GM18505 (cell line): Measurements from ENCODE around the gene OTOS.

Experiments used
- ATAC-seq: cut with Tn5 transposase; IDR thresholded peaks from one replicate; pipeline ENCODE4 v1.9.1; 2021; ENCODE audit not compliant: unreplicated experiment
- POLR2A ChIP-seq: IDR thresholded peaks from 4 replicates; pipeline ENCODE4 v1.6.1; 2011; ENCODE audit warnings: borderline replicate concordance; ENCODE audit not compliant: insufficient read depth, insufficient read length; ENCODE audit errors: extremely low read depth

Gene OTOS

GRCh38 chr2:240131941-240132650 is 8.4 kb downstream of the OTOS start:
- TF ChIP-seq POLR2A: no peak
- ATAC-seq: no peak

GRCh38 chr2:240131296-240131695 is 9.2 kb downstream of the OTOS start:
- no peak for TF ChIP-seq POLR2A
- no peak for ATAC-seq

- TF ChIP-seq POLR2A: no peak
- ATAC-seq: no peak
Measured at GRCh38 chr2:240130393-240131195, 9.9 kb downstream of the OTOS start.

- no peak for TF ChIP-seq POLR2A
- no peak for ATAC-seq
Measured at GRCh38 chr2:240129731-240130392, 10.6 kb downstream of the OTOS start.

- TF ChIP-seq POLR2A: no peak
- ATAC-seq: no peak
Measured at GRCh38 chr2:240129311-240129710, 11.1 kb downstream of the OTOS start.

GRCh38 chr2:240128608-240129145 is 11.8 kb downstream of the OTOS start:
- no peak for ATAC-seq
- no peak for TF ChIP-seq POLR2A

- TF ChIP-seq POLR2A: no peak
- no peak for ATAC-seq
Measured at GRCh38 chr2:240127911-240128607, 12.4 kb downstream of the OTOS start.

GRCh38 chr2:240127191-240127750 is 13.2 kb downstream of the OTOS start:
- no peak for TF ChIP-seq POLR2A
- no peak for ATAC-seq

- ATAC-seq: no peak
- TF ChIP-seq POLR2A: no peak
Measured at GRCh38 chr2:240126731-240127130, 13.7 kb downstream of the OTOS start.

- TF ChIP-seq POLR2A: no peak
- no peak for ATAC-seq
Measured at GRCh38 chr2:240125742-240126141, 14.7 kb downstream of the OTOS start.

- no peak for TF ChIP-seq POLR2A
- no peak for ATAC-seq
Measured at GRCh38 chr2:240124651-240125030, 15.8 kb downstream of the OTOS start.

- no peak for ATAC-seq
- no peak for TF ChIP-seq POLR2A
Measured at GRCh38 chr2:240123821-240124650, 16.4 kb downstream of the OTOS start.
